GM12872 (cell line): ENCODE measurements around the gene GFPT2.

Source experiments
- TF ChIP-seq, protein P1 (sequence below): IDR thresholded peaks from 3 replicates; pipeline ENCODE4 v1.5.1; 2011; ENCODE audit warnings: low read depth, mild to moderate bottlenecking, low read length, moderate library complexity; ENCODE audit not compliant: insufficient read depth

Gene GFPT2

DNA sequence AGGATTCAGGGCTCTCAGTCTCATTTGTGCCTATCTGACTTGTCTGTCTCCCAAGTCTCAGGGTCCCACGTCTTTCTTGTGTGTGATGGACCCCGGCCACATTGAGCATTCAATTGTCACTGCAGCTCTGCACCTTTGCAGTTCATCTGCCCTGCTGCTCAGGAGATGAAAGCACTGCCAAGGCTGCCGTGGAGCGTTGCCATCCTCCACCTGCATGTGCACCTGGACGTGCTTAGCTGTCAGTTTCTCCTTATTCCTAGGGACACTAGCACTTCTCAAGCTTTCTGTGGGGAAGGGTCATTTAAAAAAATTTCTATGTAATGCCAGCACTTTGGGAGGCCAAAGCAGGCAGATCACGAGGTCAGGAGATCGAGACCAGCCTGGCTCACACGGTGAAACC is 22.8 kb upstream of the GFPT2 start:
- TF ChIP-seq, protein P1, sequence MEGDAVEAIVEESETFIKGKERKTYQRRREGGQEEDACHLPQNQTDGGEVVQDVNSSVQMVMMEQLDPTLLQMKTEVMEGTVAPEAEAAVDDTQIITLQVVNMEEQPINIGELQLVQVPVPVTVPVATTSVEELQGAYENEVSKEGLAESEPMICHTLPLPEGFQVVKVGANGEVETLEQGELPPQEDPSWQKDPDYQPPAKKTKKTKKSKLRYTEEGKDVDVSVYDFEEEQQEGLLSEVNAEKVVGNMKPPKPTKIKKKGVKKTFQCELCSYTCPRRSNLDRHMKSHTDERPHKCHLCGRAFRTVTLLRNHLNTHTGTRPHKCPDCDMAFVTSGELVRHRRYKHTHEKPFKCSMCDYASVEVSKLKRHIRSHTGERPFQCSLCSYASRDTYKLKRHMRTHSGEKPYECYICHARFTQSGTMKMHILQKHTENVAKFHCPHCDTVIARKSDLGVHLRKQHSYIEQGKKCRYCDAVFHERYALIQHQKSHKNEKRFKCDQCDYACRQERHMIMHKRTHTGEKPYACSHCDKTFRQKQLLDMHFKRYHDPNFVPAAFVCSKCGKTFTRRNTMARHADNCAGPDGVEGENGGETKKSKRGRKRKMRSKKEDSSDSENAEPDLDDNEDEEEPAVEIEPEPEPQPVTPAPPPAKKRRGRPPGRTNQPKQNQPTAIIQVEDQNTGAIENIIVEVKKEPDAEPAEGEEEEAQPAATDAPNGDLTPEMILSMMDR = no peak

DNA sequence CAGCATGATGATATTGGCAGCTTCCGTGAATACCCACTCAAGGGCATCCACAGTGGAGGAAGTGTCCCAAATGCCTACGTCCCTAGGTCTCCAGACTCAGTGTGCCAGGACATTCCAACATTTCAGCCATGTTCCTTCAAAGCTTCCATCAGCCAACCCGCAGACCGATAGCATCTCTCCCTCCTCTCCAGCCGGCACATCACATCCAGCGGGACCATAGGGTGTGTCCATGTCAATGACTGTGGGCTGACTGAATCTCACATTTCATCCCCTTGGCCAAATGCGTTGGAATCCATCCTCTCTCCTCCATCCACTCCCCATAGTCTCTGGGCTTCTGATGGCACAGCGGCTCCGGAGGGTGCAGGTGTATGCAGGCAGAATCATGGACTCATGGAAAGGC is 22.2 kb upstream of the GFPT2 start:
- TF ChIP-seq, protein P1 = no peak

DNA sequence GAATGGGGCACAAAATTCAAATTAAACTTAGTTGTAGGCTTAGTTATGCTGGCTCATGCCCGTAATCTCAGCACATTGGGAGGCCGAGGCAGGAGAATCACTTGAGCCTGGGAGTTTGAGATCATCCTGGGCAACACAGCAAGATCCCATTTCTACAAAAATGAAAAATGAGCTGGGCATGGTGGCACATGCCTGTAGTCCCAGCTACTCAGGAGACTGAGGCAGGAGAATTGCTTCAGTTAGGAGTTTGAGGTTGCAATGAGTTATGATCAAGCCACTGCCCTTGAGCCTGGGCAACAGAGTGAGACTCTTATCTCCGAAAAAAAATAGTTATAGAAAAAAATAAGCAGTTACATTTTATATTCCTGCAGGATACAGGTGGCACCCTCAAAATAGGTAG is 20.7 kb upstream of the GFPT2 start:
- TF ChIP-seq, protein P1 = no peak

DNA sequence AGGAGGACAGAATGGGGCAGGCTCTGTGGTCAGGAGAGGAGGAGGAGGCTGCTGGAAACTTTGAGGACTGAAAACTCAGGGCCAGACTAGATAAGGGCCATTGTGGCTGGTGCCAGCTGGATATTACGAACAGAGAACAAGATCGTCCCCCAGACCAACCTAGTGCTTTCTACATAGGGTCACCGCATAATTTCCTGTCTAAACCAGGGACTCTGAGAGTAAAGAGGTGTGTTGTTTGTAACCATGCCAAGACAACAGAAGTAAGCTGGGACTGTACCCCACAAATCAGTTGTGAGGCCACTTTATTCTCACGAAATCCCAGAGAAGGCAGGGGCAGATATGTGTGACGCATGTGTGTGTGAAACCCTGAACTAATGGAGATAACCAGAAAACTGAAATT is 20.3 kb upstream of the GFPT2 start:
- TF ChIP-seq, protein P1 = no peak

DNA sequence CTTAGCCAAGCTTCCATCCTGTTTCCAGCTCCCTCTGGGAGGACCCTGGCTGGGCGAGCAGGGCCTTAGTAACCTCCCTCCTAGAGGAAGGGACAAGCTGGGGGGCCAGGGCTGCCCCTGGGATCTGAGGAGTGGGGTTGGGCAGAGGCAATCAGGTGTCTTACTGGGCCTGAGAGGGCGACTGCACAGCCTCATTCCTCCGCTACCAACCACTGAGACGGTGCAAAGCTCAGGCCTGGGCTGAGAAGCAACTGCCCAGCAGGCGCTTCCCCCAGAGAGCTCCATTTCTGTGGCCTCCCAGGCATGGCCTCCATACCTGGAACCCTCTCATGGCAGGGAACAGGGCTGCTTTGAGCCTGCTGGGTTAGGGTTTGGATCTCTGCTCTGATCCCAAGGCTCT is 18.8 kb upstream of the GFPT2 start:
- TF ChIP-seq, protein P1 = no peak

DNA sequence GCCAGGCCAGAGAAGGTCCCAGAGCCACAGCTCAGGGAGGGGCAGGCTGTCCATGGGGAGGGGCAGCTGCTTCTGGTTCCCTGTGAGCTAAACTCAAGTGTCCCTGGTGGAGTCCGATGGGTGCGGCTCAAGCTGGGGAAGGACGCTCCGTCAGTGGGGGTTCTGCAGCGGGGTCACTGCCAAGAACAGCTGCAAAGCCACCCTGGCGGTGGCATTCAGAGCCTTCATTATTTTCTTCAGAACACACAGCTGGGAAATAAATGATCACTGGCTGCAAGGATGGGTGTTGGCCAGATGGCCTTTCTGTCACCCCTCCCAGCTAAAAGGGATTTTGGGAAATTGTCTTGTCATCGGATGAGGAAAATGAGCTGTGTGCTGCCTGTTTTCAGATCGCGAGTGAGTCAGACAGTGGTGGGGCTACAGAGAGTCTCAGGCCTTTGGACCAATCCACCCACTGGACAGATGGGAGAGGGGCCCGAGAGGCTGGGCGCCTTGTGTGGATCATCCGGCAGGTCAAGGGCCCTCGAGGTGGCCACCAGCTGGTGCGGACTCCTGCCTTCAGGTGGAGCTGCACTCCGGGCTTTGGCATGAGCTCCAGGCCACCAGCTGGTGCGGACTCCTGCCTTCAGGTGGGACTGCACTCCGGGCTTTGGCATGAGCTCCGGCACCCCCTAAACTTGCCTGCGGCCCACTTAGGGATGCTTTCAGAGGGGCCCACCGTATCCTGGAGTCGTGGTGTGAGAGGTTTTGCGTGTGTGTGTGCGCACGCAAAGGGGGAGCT is 17.9 kb upstream of the GFPT2 start:
- TF ChIP-seq, protein P1 = no peak

DNA sequence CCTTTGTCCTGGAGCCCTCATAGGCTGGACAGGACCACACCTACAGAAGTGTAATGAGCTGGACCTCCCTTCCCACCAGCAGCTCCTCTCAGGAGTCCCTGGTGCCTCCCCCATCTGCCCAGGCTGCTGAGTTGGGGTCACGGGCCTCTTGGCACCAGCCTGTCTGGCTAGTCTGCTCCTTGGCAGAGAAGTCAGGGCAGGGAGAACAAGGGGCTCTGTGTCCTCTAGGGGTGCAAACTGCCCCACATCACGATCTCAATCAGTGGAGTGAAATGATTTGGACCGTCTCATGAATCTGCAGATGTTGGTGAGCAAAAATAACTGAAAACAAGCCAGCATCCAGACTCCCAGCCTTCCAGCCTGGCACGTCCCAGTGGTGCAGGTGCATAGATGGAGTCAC is 14.9 kb upstream of the GFPT2 start:
- TF ChIP-seq, protein P1 = no peak
